Left lobe of liver (tissue), 2 donors: Measurements from ENCODE around the gene MMAB. TPM values are rescaled to one million over a fixed set of nuclear protein-coding genes. Genes with fewer than 3 reads are reported as not detected.

ENCODE experiments used
- ATAC-seq: fragments of 200-7000 bp; cut with Tn5 transposase; one replicate; pipeline ENCODE4 v1.9.1; 2020; ENCODE audit warnings: mild to moderate bottlenecking, moderate library complexity
- DNase-seq: peaks from one replicate; pipeline ENCODE4 v3.0.0-alpha.2; 2020; ENCODE audit warnings: low spot score
- total RNA-seq: library from RNA; stranded (reverse); gene quantifications from one replicate; pipeline ENCODE4 v1.2.1, GENCODE V29; 2021
- donor health status: DM: no; HTN: no; CAD: no; lungs with moderate emphysema.
- donor health status: DM: no; HTN: yes; CAD: no.

Gene MMAB
- total RNA-seq, 1 donor from 2014 or later: 41.1 TPM

GRCh38 chr12:109587921-109588320 is 14.6 kb upstream of the MMAB start:
- DNase-seq (no peak), ATAC-seq (no peak)

- no peak for ATAC-seq
- DNase-seq: no peak
Measured at GRCh38 chr12:109586385-109587296, 13.3 kb upstream of the MMAB start.

DNA sequence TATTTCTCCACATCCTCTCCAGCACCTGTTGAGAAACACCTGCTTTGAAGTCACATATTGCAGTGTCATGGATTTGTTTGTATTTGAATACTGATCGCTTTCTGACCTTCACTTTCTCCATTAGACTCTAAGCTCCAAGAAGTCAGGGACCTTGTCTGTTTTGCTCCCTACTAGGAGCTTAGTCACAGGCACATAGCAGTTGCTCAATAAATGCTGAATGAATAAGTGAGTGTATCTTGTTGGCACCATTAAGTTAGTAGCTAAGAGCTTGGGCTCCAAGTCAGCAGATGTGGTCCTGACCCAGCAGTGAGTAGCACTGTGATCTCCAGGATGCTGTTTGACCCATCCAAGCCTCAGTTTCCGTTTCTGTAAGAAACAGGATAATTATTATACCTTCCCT is 10.4 kb upstream of the MMAB start:
- ATAC-seq: no peak
- no peak for DNase-seq

- peak; percentile 81 for DNase-seq
- ATAC-seq: peak; percentile 76
Measured at GRCh38 chr12:109582636-109583035, 9.3 kb upstream of the MMAB start.

GRCh38 chr12:109581856-109582255 is 8.6 kb upstream of the MMAB start:
- DNase-seq (no peak), ATAC-seq (no peak)

- DNase-seq (no peak), ATAC-seq (no peak)
Measured at GRCh38 chr12:109581334-109581691, 8.0 kb upstream of the MMAB start.

GRCh38 chr12:109580684-109581333 is 7.5 kb upstream of the MMAB start:
- no peak for ATAC-seq
- no peak for DNase-seq

DNA sequence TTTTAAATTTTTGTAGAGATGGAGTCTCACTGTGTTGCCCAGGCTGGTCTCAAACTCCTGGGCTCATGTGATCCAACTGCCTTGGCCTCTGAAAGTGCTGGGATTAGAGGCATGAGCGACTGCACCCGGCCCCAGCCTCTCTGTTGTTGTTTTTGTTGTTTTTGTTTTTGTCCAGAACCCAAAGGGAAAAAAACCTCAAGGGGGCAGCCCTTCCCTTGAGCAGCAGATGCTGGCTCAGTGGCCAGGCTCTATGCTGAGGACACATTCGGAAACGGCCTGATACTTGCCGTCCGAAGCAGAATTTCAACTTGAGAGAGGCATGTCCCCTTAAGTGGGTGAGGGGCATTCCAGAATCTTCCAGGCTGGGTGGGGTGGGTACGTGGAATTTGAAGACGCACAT is 7.0 kb upstream of the MMAB start:
- DNase-seq: no peak
- ATAC-seq: no peak

- DNase-seq: peak; percentile 59
- peak; percentile 45 for ATAC-seq
Measured at GRCh38 chr12:109579639-109580038, 6.3 kb upstream of the MMAB start.

DNA sequence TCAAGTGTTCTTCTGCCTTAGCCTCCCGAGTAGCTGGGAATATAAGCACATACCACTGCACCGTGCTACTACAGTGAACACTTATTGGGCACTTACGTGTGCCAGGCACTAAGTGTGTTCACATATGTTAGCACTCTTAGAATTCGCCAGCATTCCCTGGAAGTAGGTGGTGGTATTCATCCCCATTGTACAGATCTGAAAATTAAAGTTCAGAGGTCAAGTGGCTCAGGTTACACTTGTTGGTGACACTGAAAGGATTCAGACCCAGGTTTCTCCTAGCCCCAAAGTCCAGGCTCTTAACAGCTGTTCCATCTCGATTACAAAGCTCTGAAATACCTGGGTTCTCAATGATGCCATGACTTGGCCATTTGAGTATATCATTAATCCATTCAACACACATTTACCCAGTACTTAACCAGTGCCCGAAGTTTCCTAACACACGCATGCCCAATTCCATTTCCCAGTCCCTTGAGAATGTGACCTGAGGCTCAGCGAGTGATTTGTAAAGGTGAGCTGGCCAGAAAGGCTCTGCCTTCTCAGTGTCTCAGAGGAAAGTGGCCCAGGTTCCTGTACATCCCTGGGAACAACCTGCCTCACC is 5.1 kb upstream of the MMAB start:
- ATAC-seq: peak; percentile 47
- peak; percentile 75 for DNase-seq

DNA sequence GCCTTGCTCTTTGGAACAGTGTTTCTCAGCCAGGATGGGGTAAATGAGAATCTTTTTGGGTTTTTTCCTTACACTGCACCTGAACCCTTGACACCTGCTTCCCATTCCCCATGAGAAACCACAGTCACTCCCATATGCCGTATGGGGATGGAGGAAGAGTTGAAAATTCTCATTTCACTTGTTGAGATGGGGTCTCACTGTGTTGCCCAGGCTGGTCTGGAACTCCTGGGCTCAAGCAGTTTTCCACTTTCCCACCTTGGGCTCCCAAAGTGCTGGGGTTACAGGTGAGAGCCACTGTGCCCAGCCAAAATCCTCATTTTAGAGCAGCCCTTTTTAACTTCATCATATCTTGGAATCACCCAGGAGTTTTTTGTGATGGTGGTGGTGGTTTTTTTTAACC is 4.0 kb upstream of the MMAB start:
- DNase-seq (no peak), ATAC-seq (no peak)

GRCh38 chr12:109575683-109576082 is 2.4 kb upstream of the MMAB start:
- peak; percentile 84 for DNase-seq

DNA sequence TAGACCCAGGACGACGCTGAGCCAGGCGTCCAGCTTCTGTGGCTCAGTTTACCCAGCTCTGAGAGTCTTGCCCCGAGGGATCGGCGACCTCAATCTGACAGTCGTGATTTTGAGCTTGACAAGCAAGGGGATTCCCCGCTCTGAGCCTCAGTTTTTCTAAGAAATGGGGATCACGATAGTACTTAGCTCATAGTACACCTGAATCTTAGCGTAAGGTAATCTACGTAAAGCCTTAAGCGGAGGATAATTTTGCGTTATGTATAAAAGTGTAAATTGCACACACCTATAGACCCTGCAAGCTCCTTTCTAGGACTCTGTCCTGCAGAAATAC is 575 bp upstream of the MMAB start:
- DNase-seq (no peak), ATAC-seq (no peak)

More at GRCh38 chr12:109575683-109576082, 2.4 kb upstream of the MMAB start:
- peak; percentile 52 for ATAC-seq

- no peak for DNase-seq
- ATAC-seq: no peak
Measured at GRCh38 chr12:109572506-109572845, 828 bp downstream of the MMAB start.

- ATAC-seq: peak; percentile 10
Measured at GRCh38 chr12:109571773-109572505, 1.4 kb downstream of the MMAB start.

GRCh38 chr12:109568486-109568885 is 4.8 kb downstream of the MMAB start:
- no peak for DNase-seq
- ATAC-seq: no peak

More at GRCh38 chr12:109571773-109572505, 1.4 kb downstream of the MMAB start:
- DNase-seq: peak; percentile 74

GRCh38 chr12:109567967-109568366 is 5.3 kb downstream of the MMAB start:
- DNase-seq: no peak
- peak; percentile 58 for ATAC-seq

DNA sequence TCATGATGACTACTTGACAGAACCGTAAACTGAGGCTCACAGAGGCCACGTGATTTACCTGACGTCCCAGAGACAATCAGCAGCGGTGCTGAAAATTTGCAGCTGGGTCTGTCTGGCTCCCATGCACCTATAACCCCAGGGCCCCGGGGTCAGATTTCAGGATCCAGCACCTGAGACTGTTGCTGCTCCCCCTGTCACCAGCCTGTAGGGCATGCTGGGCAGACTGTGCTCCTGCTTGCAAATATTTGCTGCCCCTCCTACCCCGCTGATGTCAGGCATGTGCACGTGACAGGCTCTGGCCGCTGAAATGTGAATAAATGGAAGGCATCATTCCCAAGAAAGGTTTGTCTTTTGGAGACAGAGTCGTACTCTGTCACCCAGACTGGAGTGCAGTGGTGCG is 6.0 kb downstream of the MMAB start:
- ATAC-seq (peak; percentile 79), DNase-seq (peak; percentile 82)

- ATAC-seq (no peak), DNase-seq (no peak)
Measured at GRCh38 chr12:109566424-109566823, 6.9 kb downstream of the MMAB start.

DNA sequence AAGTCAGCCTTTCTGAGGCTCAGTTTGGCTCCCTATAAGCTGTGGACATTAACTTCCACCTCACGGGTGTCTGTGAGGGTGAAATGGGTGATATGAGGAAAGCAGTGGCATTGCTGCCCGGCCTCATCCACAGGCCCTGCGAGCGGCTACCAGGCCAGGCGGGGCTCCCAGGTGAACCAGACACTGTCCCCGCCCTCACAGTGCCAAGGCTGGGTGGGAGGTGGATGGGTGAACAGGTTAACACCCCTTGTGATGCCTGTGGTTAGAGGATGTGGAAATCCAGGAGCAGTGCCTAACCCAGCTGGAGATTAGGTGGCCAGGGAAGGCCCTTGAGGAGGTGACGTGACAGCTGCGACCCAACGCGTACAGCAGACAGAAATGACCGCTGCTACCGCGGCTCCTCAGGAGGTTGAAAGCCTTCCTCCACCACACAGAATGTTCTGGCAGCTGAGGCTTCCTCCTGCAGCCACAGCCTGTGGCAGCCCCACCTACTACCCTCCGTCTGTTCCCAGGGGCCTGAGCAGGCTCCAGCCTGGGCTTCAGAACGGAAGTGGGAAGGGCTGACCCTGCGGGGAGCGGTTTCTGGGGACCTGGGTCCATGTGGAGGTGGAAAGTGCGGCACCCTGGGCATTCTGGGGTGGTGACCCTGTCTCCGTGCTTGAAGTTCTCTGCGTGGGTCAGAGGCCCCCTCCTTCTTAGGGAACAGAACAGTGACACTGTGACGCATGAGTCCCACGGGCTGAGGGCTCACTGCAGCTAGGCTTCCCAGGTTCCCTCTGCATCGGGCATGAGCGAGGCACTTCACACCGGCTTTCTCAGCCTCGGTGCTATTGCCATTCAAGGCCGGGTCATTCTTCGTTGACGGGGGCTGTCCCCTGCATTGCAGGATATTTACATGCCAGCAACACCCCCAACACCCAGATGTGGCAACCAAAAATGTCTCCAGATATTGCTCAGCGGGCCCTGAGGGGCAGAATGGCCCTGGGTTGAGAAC is 9.7 kb downstream of the MMAB start:
- no peak for DNase-seq
- no peak for ATAC-seq
